ENCODE results near the gene HSPBP1. TPM values are rescaled to one million over a fixed set of nuclear protein-coding genes. Genes with fewer than 3 reads are reported as not detected.

Gene HSPBP1
- total and polyA plus RNA-seq, 2 of the 13 experiments (the other 11 are each of a cell fraction or from before 2014, with no cell fraction given), result 22.3 to 33.7 TPM

DNA sequence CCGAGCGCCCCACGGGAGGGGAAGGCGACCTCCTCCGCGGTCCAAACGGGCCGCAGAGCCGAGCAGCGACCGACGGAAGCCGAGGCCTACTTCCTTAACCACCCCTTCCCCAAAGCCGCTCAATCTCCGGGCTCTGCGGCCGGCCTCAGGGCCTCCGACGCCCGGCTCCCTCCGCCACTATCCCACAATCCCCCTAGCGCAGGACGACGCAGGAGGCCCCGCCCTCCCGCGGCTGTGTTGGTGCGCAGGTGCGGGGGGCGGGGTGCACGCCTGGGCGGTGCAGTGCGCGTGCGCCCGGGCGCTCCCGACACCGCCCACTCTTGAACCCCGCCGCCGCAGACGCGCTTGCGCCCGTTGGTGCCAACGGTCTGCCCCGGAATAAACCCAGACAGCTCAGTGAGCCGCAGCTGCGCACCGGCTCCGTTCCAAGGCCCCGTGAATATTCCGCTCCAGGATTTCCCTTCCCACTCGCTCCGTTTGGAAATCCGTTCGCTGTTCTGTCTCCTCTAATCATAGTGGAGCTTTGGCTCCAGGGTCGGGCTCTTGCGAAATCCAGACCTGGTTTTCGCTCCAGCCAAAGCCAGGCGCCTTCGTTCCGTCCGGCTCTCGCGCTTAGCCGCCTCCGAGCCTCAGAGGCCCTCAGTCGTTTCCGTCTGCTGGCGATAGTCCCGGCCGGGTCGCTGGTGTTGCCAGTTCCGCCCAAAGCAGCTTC is 20.9 kb downstream of the HSPBP1 start, which contains the start of gene PPP6R1 (continued):
- TF ChIP-seq ZNF224 (CRISPR knock-in tag; IDR thresholded peaks at IDR 0.05) (no peak), NR0B2 (CRISPR knock-in tag; IDR thresholded peaks at IDR 0.05) (peak; percentile 72; the same call in 1 of the 2 replicates), ZMYM2 (CRISPR knock-in tag; IDR thresholded peaks at IDR 0.05) (no peak; the same call in 1 of the 2 replicates), SRSF4 (IDR thresholded peaks at IDR 0.05; ENCODE audit: low read depth, low read length, poor library complexity, severe bottlenecking) (peak; percentile 50), MTF1 (CRISPR knock-in tag; IDR thresholded peaks at IDR 0.05) (no peak), TBL1XR1 (IDR thresholded peaks at IDR 0.05; ENCODE audit: borderline replicate concordance, low read length, partially characterized antibody) (peak; percentile 81), KDM5B (CRISPR knock-in tag; IDR thresholded peaks at IDR 0.05; ENCODE audit: borderline replicate concordance) (peak; percentile 32; the same call in 1 of the 2 replicates), MLX (CRISPR knock-in tag; IDR thresholded peaks at IDR 0.05) (peak; percentile 51; the same call in 1 of the 2 replicates), RBM22 (optimal IDR thresholded peaks at IDR 0.05; ENCODE audit: low read length) (no peak), KLF6 (CRISPR knock-in tag; IDR thresholded peaks at IDR 0.05) (peak; percentile 90; the same call in 1 of the 2 replicates), FOXO4 (CRISPR knock-in tag; conservative IDR thresholded peaks at IDR 0.05) (no peak), SMAD1 (CRISPR knock-in tag; IDR thresholded peaks at IDR 0.05; ENCODE audit: borderline replicate concordance, low read depth) (no peak), ZNF607 (CRISPR knock-in tag; IDR thresholded peaks at IDR 0.05; ENCODE audit: borderline replicate concordance) (peak; percentile 55), ARID5B (CRISPR knock-in tag; IDR thresholded peaks at IDR 0.05) (peak; percentile 82), HDAC6 (IDR thresholded peaks at IDR 0.05; ENCODE audit: low read depth, low read length) (no peak)
- TF ChIP-seq, protein P1, sequence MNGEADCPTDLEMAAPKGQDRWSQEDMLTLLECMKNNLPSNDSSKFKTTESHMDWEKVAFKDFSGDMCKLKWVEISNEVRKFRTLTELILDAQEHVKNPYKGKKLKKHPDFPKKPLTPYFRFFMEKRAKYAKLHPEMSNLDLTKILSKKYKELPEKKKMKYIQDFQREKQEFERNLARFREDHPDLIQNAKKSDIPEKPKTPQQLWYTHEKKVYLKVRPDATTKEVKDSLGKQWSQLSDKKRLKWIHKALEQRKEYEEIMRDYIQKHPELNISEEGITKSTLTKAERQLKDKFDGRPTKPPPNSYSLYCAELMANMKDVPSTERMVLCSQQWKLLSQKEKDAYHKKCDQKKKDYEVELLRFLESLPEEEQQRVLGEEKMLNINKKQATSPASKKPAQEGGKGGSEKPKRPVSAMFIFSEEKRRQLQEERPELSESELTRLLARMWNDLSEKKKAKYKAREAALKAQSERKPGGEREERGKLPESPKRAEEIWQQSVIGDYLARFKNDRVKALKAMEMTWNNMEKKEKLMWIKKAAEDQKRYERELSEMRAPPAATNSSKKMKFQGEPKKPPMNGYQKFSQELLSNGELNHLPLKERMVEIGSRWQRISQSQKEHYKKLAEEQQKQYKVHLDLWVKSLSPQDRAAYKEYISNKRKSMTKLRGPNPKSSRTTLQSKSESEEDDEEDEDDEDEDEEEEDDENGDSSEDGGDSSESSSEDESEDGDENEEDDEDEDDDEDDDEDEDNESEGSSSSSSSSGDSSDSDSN (CRISPR knock-in tag; IDR thresholded peaks at IDR 0.05), result peak; percentile 76

Measured in HepG2 (cell line).